ENCODE results near the gene DEGS2.

DNA sequence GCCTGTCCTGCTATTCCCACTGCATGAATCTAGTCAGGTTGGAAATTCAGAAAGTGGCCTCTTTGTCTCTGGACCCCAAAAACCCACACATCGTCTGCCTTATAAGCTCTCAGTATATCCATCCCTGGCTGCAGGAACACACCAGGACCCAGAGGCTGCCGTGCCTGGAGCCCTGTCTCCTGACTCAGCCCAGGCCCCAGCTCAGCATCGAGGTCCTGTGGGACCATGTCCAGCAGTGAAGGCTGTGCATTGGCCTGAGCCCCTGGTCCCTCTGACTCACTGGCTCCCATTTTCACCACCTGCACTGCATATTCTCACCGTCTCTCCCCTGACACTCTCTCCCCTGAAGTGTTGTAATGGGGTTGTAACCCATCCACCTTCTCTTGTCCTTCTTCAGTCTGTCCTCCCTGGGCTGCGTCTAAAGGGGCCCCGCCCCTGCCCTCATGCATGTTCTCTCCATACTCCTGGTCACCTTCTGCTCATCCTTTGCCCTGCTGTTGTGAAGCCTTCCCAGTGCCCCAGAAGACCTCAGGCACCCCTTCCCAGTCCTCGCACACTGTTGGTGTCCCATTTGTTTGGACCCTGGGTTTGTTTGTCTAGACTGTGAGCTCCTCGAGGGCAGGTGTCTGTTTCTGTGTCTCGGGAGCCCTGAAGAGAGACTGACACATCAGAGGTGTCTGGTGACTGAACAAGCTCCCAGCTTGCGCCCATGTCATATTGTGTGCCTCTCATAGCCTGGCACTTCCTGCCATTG, 50.4 kb downstream of the DEGS2 start:
- TF ChIP-seq CTCF (conservative IDR thresholded peaks at IDR 0.05) (no peak), EZH2 (IDR thresholded peaks at IDR 0.05; ENCODE audit: low read depth) (no peak)
